Mesenteric fat pad (tissue), 1 donor: ENCODE measurements around the gene CHD3. TPM values are rescaled to one million over a fixed set of nuclear protein-coding genes. Genes with fewer than 3 reads are reported as not detected.
A peak's percentile ranks its signal among the peaks of the same experiment; 100 is the strongest.
"Not testable (repeated sequence)": the region's sequence is repeated elsewhere in the genome, so short reads cannot be mapped to it uniquely, and the experiment has no call there.

Experiments used
- DNase-seq: peaks from one replicate; pipeline ENCODE4 v3.0.0-alpha.2; 2020; ENCODE audit warnings: low spot score
- total RNA-seq: library from RNA; stranded (reverse); fragmentation: NEBNext Ultra II Directional; extraction: Animal tissue kit (Norgen Biotek cat#: 25700); gene quantifications from one replicate; pipeline ENCODE4 v1.2.1, GENCODE V29; 2021
- donor health status: DM: yes; HTN: yes; CAD: no.

Gene CHD3
- total RNA-seq, 1 donor from 2014 or later = 40.9 TPM

GRCh38 chr17:7930841-7931631, 42.4 kb downstream of the CHD3 start:
- peak; percentile 81 for DNase-seq

DNA sequence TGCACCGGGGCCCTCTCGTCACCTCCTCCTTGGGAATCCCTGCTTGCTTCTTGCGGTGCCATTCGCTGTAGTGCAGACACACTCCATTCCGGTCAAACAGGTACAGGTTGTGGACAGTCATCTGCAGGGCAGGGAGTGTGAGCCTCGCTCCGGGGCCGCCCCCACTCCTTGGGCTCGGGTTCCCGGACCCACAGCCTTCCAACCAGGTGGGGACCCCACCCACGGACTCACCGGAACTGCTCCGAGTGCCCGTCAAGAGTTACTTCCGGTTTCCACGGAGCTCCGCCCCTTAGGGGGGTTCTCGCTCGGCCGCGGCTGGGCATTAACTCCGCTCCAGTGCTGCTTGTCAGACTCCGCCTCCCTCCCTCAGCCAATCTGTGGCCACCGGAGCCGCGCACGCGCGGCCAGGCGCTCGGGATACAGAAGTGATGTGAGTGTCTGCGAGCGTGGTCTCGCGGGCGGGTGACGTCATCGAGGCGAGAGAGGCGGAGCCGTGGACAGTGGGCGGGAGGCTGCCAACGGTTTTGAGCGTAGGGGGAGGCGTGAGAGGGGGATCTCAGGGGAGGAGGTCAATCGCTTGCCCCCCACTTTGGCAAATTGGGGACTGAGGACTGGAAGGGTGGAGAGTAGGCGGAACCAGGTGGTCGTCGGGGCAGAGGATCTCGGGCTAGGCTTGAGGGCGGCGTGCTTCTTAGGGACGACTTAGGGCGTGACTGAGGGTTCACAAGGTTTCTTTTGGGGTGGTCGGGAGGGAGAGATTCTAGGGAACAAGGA, 43.3 kb downstream of the CHD3 start, which contains the start of the genes CNTROB and TRAPPC1:
Gene CNTROB, plus strand, starts transcription at position 498 of the 774 bp plus-strand sequence. CDS start 874 bp downstream, outside the sequence.
Gene TRAPPC1, minus strand, starts transcription at position 238 of the 774 bp plus-strand sequence. Its CDS starts 117 bp downstream, at position 121.
- DNase-seq = peak; percentile 100

GRCh38 chr17:7932483-7932891, 43.9 kb downstream of the CHD3 start:
- peak; percentile 79 for DNase-seq

DNA sequence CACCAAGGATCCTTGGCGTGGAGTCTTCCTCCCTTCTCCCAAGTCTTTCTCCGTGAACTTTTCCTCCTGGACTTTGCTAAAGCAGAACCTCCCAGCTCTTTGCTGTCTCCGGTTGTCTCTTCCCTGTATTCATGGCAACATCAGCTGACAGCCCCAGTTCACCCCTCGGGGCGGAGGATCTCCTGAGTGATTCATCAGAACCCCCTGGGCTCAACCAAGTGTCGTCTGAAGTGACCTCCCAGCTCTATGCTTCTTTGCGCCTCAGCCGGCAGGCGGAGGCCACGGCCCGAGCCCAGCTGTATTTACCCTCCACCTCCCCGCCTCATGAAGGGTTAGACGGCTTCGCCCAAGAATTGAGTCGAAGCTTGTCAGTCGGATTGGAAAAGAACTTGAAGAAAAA, 44.4 kb downstream of the CHD3 start:
- peak; percentile 88 for DNase-seq

- no peak for DNase-seq
Measured at GRCh38 chr17:7935859-7936258, 47.3 kb downstream of the CHD3 start.

- DNase-seq = peak; percentile 78
Measured at GRCh38 chr17:7940034-7940433, 51.4 kb downstream of the CHD3 start.

GRCh38 chr17:7940743-7941142, 52.2 kb downstream of the CHD3 start:
- no peak for DNase-seq

- peak; percentile 59 for DNase-seq
Measured at GRCh38 chr17:7943291-7943690, 54.7 kb downstream of the CHD3 start.

DNA sequence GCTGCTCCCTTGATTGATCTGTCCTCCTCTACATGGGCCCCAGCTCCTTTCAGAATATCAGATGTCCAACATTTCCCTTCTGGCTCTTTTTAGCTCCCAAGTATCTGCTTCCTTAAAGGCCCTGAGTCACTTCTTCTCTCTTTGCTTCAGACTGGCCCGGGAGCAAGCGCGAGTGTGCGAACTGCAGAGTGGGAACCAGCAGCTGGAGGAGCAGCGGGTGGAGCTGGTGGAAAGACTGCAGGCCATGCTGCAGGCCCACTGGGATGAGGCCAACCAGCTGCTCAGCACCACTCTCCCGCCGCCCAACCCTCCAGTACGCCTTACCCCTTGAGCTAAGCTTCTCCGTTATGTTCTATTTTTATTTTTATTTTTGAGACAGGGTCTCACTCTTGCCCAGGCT, 55.7 kb downstream of the CHD3 start:
- peak; percentile 65 for DNase-seq

GRCh38 chr17:7945651-7946050, 57.1 kb downstream of the CHD3 start:
- peak; percentile 55 for DNase-seq

DNA sequence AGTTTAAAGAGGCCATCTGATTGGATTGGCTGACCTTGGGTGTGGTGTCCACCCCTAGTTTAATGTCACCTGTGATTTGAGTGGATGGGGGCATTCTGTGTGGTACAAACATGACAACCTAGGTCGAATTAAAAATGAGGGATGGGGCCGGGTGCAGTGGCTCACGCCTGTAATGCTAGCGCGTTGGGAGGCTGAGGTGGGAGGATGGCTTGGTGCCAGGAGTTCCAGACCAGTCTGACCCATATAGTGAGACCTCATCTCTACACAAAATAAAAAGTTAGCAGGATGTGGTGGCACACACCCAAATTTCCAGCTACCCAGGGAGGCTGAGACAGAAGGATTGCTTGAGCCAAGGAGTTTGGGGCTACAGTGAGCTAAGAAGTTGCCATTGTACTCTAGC, 57.9 kb downstream of the CHD3 start:
- DNase-seq = peak; percentile 72

- no peak for DNase-seq
Measured at GRCh38 chr17:7947651-7948050, 59.1 kb downstream of the CHD3 start.

GRCh38 chr17:7950578-7950977, 62.0 kb downstream of the CHD3 start:
- DNase-seq = no peak

- DNase-seq = no peak
Measured at GRCh38 chr17:7951143-7951792, 62.7 kb downstream of the CHD3 start.

- DNase-seq = not testable (repeated sequence)
Measured at GRCh38 chr17:7953266-7953665, 64.7 kb downstream of the CHD3 start.

DNA sequence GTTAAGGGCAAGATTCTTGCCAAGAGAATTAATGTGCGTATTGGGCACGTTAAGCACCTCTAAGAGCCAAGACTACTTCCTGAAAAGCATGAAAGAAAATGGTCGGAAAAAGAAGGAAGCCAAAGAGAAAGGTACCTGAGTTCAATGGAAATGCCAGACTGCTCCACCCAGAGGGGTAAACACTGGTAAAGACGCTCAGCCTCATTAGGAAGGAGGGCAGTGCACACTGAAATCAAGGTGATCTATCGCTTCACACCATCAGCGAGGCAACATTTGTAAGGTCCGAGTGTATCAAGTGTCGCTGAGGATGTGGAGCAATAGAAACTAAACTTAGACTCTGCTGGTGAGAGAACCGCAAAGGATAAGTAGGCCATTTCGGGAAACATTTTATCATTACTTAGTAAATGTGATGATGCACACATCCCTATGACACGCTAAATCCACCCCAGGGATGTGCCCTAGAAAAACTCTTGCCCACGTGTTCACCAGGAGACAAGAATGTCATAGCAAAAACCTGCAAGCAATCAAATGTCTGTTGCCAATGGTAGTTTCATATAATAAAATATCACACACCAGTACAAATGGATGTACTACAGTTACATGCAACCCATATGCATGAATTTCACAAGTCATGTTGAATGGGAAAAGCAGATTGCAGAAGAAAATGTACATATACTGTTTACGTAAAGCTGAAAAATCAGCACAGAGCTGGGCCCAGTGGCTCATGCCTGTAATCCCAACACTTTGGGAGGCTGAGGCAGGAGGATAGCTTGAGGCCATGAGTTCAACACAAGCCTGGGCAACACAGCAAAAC, 67.0 kb downstream of the CHD3 start:
- DNase-seq = no peak

GRCh38 chr17:7956228-7956965, 67.8 kb downstream of the CHD3 start:
- no peak for DNase-seq

GRCh38 chr17:7959503-7960253, 71.1 kb downstream of the CHD3 start:
- no peak for DNase-seq

GRCh38 chr17:7961421-7961820, 72.8 kb downstream of the CHD3 start:
- no peak for DNase-seq
